Measurements from ENCODE around the gene ATXN7L1.

ATXN7L1 gene

GRCh38 chr7:105639667-105640493, 236.5 kb downstream of the ATXN7L1 start:
- DNase-seq, result no peak

GRCh38 chr7:105638902-105639495, 237.4 kb downstream of the ATXN7L1 start:
- no peak for DNase-seq

- no peak for DNase-seq
These were observed 238.1 kb downstream of the ATXN7L1 start for GRCh38 chr7:105638334-105638733.

GRCh38 chr7:105637755-105638154, 238.6 kb downstream of the ATXN7L1 start:
- DNase-seq, result no peak

GRCh38 chr7:105636982-105637381, 239.4 kb downstream of the ATXN7L1 start:
- no peak for DNase-seq

- DNase-seq, result no peak
These were observed 241.2 kb downstream of the ATXN7L1 start for GRCh38 chr7:105635197-105635596.

- no peak for DNase-seq
These were observed 250.4 kb downstream of the ATXN7L1 start for GRCh38 chr7:105625986-105626385.

GRCh38 chr7:105623906-105624305, 252.5 kb downstream of the ATXN7L1 start:
- DNase-seq, result no peak

- DNase-seq, result no peak
These were observed 253.0 kb downstream of the ATXN7L1 start for GRCh38 chr7:105623378-105623777.

GRCh38 chr7:105622106-105622731, 254.2 kb downstream of the ATXN7L1 start:
- no peak for DNase-seq

- no peak for DNase-seq
These were observed 254.8 kb downstream of the ATXN7L1 start for GRCh38 chr7:105621617-105622016.

GRCh38 chr7:105621176-105621575, 255.2 kb downstream of the ATXN7L1 start:
- no peak for DNase-seq

- no peak for DNase-seq
These were observed 256.8 kb downstream of the ATXN7L1 start for GRCh38 chr7:105619590-105619989.

GRCh38 chr7:105618016-105618296, 258.4 kb downstream of the ATXN7L1 start:
- no peak for DNase-seq

- DNase-seq, result no peak
These were observed 259.0 kb downstream of the ATXN7L1 start for GRCh38 chr7:105617280-105618015.

GRCh38 chr7:105614341-105614840, 262.0 kb downstream of the ATXN7L1 start:
- DNase-seq, result no peak

GRCh38 chr7:105613611-105614330, 262.6 kb downstream of the ATXN7L1 start:
- DNase-seq, result no peak

- DNase-seq, result no peak
These were observed 263.6 kb downstream of the ATXN7L1 start for GRCh38 chr7:105612806-105613205.

GRCh38 chr7:105611856-105612775, 264.3 kb downstream of the ATXN7L1 start:
- DNase-seq, result no peak

- no peak for DNase-seq
These were observed 266.1 kb downstream of the ATXN7L1 start for GRCh38 chr7:105610165-105610930.
